Osteoblast (primary cell): ENCODE data around the gene CD6. TPM values are rescaled to one million over a fixed set of nuclear protein-coding genes. Genes with fewer than 3 reads are reported as not detected.

ENCODE experiments used
- DNase-seq: peaks from one replicate; pipeline ENCODE4 v3.0.0; 2011; ENCODE audit warnings: low spot score, mixed read lengths; ENCODE audit not compliant: insufficient read length; ENCODE audit errors: missing footprints
- H2AFZ ChIP-seq: 2 replicates; pipeline ENCODE4 v1.6.0; 2011; ENCODE audit warnings: mild to moderate bottlenecking, low read length
- H3K27ac ChIP-seq: 2 replicates; pipeline ENCODE4 v1.5.1; 2011; ENCODE audit warnings: mild to moderate bottlenecking, low read depth, low read length, moderate library complexity
- H3K27me3 ChIP-seq: 2 replicates; pipeline ENCODE4 v1.6.0; 2012; ENCODE audit warnings: mild to moderate bottlenecking, control low read depth, inconsistent platforms, low read length, moderate library complexity; ENCODE audit not compliant: insufficient read depth
- H3K36me3 ChIP-seq: 2 replicates; pipeline ENCODE4 v1.5.1; 2011; ENCODE audit warnings: mild to moderate bottlenecking, low read length, control low read depth, moderate library complexity; ENCODE audit not compliant: insufficient read depth
- H3K4me1 ChIP-seq: 2 replicates; pipeline ENCODE4 v1.5.1; 2011; ENCODE audit warnings: mild to moderate bottlenecking, low read length, control low read depth, moderate library complexity; ENCODE audit not compliant: insufficient read depth
- H3K4me2 ChIP-seq: 2 replicates; pipeline ENCODE4 v1.6.0; 2011; ENCODE audit warnings: mild to moderate bottlenecking, low read length; ENCODE audit not compliant: insufficient read depth
- H3K4me3 ChIP-seq: fragments of 200-600 bp; sonication (generic); 3 replicates; pipeline ENCODE4 v1.5.1; 2012; ENCODE audit warnings: mild to moderate bottlenecking, low read length, inconsistent platforms; ENCODE audit not compliant: insufficient read depth
- H3K79me2 ChIP-seq: 2 replicates; pipeline ENCODE4 v1.6.0; 2012; ENCODE audit warnings: mild to moderate bottlenecking, low read length, control low read depth, inconsistent platforms; ENCODE audit not compliant: insufficient read depth
- H3K9me3 ChIP-seq: 2 replicates; pipeline ENCODE4 v1.5.1; 2011; ENCODE audit warnings: low read depth, low read length, control low read depth
- H4K20me1 ChIP-seq: 2 replicates; pipeline ENCODE4 v1.6.0; 2012; ENCODE audit warnings: mild to moderate bottlenecking, low read length, control low read depth; ENCODE audit not compliant: insufficient read depth
- CTCF ChIP-seq: IDR thresholded peaks from 2 replicates; pipeline ENCODE4 v1.5.1; 2011; ENCODE audit warnings: mild to moderate bottlenecking, low read depth, low read length, moderate library complexity; ENCODE audit errors: extremely low read depth
- total RNA-seq: library from RNA; depleted of rRNA; stranded (reverse); fragments of >200 nt; gene quantifications from 2 replicates; pipeline ENCODE4 v1.2.3, GENCODE V29; 2012

CD6 gene
- total RNA-seq, 1 donor, result not detected

GRCh38 chr11:61049859-61050258 is 78.4 kb downstream of the CD6 start:
- H4K20me1 ChIP-seq, result peaks cover 2% of the 10 kb centered on the region
- no peaks in the 10 kb centered on the region for H3K79me2 ChIP-seq
- no peak overlapping the region for H2AFZ ChIP-seq
- H3K9me3 ChIP-seq, result no peaks in the 10 kb centered on the region
- H3K4me3 ChIP-seq, result no peak overlapping the region
- H3K27me3 ChIP-seq, result peaks cover 26% of the 10 kb centered on the region
- H3K27ac ChIP-seq, result no peak overlapping the region
- no peak for TF ChIP-seq CTCF
- no peaks in the 10 kb centered on the region for H3K36me3 ChIP-seq
- no peaks in the 10 kb centered on the region for H3K4me1 ChIP-seq
- no peak overlapping the region for H3K4me2 ChIP-seq
- no peak for DNase-seq

GRCh38 chr11:61052182-61052972 is 80.9 kb downstream of the CD6 start:
- H3K27ac ChIP-seq, result no peak overlapping the region
- TF ChIP-seq CTCF, result no peak
- H3K9me3 ChIP-seq, result no peaks in the 10 kb centered on the region
- H3K79me2 ChIP-seq, result no peaks in the 10 kb centered on the region
- H3K4me2 ChIP-seq, result no peak overlapping the region
- no peak overlapping the region for H3K4me3 ChIP-seq
- no peaks in the 10 kb centered on the region for H3K4me1 ChIP-seq
- peaks cover 23% of the 10 kb centered on the region for H3K27me3 ChIP-seq
- no peaks in the 10 kb centered on the region for H3K36me3 ChIP-seq
- H2AFZ ChIP-seq, result no peak overlapping the region
- no peak for DNase-seq
- peaks cover 2% of the 10 kb centered on the region for H4K20me1 ChIP-seq

DNA sequence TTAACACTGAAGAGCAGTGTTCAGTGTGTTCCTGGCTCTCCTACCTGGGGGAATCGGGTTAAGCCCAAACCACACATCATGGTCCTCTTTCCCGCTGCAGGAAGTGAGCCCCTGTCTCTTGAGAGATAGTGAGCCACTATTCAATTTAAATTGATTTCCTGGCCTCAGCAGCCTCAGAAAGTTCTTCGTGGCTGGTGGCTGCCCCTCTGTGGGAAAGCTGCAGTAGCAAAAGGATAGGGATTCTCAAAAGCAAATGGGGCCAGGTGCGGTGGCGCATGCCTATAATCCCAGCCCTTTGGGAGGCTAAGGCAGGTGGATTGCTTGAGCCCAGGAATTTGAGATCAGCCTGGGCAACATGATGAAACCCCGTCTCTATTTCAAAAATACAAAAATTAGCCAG is 81.7 kb downstream of the CD6 start:
- no peaks in the 10 kb centered on the region for H3K36me3 ChIP-seq
- no peak overlapping the region for H2AFZ ChIP-seq
- no peaks in the 10 kb centered on the region for H3K9me3 ChIP-seq
- H3K27ac ChIP-seq, result no peak overlapping the region
- no peak overlapping the region for H3K4me2 ChIP-seq
- H3K4me3 ChIP-seq, result no peak overlapping the region
- no peaks in the 10 kb centered on the region for H3K79me2 ChIP-seq
- TF ChIP-seq CTCF, result no peak
- H3K4me1 ChIP-seq, result no peaks in the 10 kb centered on the region
- peaks cover 18% of the 10 kb centered on the region for H3K27me3 ChIP-seq
- peaks cover 2% of the 10 kb centered on the region for H4K20me1 ChIP-seq
- DNase-seq, result no peak

DNA sequence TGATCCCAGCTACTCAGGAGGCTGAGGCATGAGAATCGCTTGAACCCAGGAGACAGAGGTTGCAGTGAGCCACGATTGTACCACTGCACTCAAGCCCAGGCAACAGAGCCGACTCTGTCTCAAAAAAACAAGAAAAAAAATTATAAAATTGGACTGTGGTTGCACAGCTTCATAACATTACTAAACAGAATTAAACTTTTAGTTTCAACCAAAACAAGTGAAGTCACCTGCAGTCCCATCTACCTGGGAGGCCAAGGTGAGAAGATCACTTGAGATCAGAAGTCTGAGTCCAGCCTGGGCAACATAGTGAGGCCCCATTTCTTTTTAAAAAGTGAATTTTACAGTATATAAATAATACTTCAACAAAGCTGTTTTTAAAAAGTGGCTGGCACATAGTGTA is 83.0 kb downstream of the CD6 start:
- H3K4me1 ChIP-seq, result no peaks in the 10 kb centered on the region
- H3K27me3 ChIP-seq, result peaks cover 8% of the 10 kb centered on the region
- H3K4me2 ChIP-seq, result no peak overlapping the region
- H3K79me2 ChIP-seq, result no peaks in the 10 kb centered on the region
- no peak for DNase-seq
- H3K9me3 ChIP-seq, result no peaks in the 10 kb centered on the region
- no peak for TF ChIP-seq CTCF
- H3K4me3 ChIP-seq, result no peak overlapping the region
- no peak overlapping the region for H3K27ac ChIP-seq
- no peak overlapping the region for H2AFZ ChIP-seq
- no peaks in the 10 kb centered on the region for H3K36me3 ChIP-seq
- no peaks in the 10 kb centered on the region for H4K20me1 ChIP-seq
